ENCODE measurements around the gene KRTAP5-2.
"Not testable (repeated sequence)": the region's sequence is repeated elsewhere in the genome, so short reads cannot be mapped to it uniquely, and the experiment has no call there.

DNA sequence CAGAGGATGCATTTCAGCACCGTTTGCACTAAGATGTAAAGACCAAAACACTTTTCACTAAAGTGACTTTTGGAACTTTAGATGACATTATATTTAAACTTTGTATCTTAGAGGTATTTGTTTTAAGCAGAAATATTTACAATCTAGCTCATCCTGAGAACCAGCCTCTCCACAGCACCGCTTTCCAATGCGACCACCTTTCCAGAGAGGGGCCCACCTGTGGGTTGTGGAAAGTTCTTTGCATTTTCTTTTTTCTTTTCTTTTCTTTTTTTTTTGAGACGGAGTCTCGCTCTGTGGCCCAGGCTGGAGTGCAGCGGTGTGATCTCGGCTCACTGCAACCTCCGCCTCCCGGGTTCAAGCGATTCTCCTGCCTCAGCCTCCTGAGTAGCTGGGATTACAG is 48.4 kb upstream of the KRTAP5-2 start:
- not testable (repeated sequence) for TF ChIP-seq EP300, POLR2A (IDR thresholded peaks at IDR 0.05)
- TF ChIP-seq, protein P1, sequence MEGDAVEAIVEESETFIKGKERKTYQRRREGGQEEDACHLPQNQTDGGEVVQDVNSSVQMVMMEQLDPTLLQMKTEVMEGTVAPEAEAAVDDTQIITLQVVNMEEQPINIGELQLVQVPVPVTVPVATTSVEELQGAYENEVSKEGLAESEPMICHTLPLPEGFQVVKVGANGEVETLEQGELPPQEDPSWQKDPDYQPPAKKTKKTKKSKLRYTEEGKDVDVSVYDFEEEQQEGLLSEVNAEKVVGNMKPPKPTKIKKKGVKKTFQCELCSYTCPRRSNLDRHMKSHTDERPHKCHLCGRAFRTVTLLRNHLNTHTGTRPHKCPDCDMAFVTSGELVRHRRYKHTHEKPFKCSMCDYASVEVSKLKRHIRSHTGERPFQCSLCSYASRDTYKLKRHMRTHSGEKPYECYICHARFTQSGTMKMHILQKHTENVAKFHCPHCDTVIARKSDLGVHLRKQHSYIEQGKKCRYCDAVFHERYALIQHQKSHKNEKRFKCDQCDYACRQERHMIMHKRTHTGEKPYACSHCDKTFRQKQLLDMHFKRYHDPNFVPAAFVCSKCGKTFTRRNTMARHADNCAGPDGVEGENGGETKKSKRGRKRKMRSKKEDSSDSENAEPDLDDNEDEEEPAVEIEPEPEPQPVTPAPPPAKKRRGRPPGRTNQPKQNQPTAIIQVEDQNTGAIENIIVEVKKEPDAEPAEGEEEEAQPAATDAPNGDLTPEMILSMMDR (IDR thresholded peaks at IDR 0.05): not testable (repeated sequence)
